D721Med (cell line): ENCODE measurements around the gene DAZAP2.

ENCODE experiments used
- DNase-seq: peaks from one replicate; pipeline ENCODE4 v3.0.0; 2011; ENCODE audit warnings: low spot score; ENCODE audit not compliant: insufficient read length
- FAIRE-seq: peaks from 2 replicates; lab custom pipeline; 2011; peaks lifted over from hg19 to GRCh38; lab: Jason Lieb, UNC
- CTCF ChIP-seq: IDR thresholded peaks from 2 replicates; pipeline ENCODE4 v1.5.1; 2012; ENCODE audit warnings: mild to moderate bottlenecking, control low read depth; ENCODE audit not compliant: insufficient read depth; ENCODE audit errors: missing control alignments

The DAZAP2 gene

DNA sequence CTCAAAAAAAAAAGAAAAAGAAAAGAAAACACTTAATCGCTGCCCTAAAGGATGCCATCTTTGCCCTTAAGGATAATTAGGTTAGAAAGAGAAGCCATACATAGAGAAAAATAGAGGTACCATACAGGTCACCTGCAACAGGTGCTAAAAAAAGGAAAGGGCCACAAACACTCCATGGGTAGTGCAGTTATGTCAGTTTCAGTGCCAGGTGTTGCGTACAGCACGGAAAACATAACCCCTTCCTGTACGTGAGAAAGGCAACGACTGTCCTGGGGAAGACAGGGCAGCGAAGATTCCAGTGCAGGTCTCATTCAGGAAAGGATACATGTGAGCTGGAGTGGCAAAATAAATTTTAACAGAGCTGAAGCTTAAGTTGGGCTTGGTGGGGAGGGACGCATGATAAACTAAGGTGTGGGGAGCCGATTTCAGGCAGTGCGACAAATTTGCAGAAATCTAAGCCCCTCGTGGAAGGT lies 553 bp upstream of the DAZAP2 start:
- no peak for TF ChIP-seq CTCF
- no peak for FAIRE-seq
- no peak for DNase-seq

- DNase-seq, result no peak
- no peak for FAIRE-seq
- no peak for TF ChIP-seq CTCF
Observed at GRCh38 chr12:51240971-51241370, 2.3 kb downstream of the DAZAP2 start.

GRCh38 chr12:51242120-51242519 lies 3.5 kb downstream of the DAZAP2 start:
- DNase-seq, result no peak
- no peak for FAIRE-seq
- TF ChIP-seq CTCF, result no peak

DNA sequence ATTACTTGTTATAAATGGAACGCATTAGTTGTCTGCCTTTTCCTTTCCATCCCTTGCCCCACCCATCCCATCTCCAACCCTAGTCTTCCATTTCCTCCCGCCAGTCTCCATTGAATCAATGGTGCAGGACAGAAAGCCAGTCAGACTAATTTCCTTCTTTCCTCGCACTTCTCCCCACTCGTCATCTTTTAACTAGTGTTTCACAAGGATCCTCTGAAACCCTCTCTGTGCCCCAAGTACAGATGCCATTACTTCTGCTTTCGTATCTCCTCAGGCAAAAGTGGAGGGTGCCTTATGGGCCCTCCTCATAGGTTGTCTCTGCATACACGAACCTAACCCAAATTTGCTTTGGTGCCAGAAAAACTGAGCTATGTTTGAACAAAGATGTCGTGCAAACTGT lies 4.2 kb downstream of the DAZAP2 start:
- DNase-seq (no peak), FAIRE-seq (no peak)
- TF ChIP-seq CTCF, result no peak

DNA sequence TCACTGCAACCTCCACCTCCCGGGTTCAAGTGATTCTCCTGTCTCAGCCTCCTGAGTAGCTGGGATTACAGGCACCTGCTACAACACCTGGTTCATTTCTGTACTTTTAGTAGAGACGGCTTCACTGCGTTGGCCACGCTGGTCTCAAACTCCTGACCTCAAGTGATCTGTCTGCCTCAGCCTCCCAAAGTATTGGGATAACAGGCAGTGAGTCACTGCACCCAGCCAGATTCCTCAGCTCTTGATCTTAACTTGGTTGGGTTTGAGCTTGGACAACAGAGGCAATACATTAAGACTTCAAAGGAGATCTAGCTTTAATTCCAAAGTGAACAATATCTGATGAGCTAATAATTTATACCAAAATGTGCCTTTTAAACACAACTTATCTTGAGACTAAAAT lies 5.6 kb downstream of the DAZAP2 start:
- DNase-seq (no peak), FAIRE-seq (no peak)
- TF ChIP-seq CTCF, result no peak

DNA sequence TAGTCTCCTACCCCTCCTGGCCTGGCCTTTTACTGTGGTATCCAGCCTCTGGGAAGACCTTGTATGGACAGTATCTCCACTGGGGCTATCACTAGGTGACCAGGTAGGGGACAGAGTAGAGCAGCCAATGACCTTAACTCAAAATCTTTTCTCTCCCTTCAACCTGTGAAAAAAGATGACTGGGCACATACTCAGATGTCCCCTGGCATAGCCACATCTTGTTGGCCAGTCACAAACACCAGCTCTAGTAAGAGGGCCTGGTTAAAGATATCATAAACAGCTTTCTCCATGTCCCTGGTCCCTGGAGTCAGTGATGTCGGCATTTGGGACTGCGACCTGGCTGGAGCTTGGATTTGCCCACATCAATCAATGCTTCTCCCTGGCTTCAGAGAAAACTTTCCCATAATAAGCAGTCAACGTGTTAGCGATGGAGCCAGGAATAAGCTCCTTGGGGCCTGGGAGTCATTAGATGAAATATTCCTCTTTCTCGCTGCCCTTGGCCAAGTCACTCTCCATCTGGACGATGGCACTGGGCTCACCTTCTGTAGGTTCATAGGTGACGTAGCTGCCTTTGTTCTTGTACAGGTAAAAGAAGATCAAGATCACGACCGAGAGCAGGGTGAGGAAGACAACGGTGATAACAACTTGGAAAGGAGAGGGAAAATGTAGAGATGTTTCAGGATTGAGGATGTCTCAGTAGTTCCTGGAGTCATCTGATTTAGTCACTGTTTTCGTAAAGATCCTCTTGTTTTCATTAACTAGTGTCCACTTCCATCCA lies 7.0 kb downstream of the DAZAP2 start:
- FAIRE-seq (no peak), DNase-seq (no peak)
- TF ChIP-seq CTCF, result no peak

GRCh38 chr12:51246254-51246853 lies 7.7 kb downstream of the DAZAP2 start:
- TF ChIP-seq CTCF, result peak; percentile 13
- FAIRE-seq (no peak), DNase-seq (no peak)
